K562 (cell line): ENCODE measurements around the gene SHANK1. TPM values are rescaled to one million over a fixed set of nuclear protein-coding genes. Genes with fewer than 3 reads are reported as not detected.

Source experiments
- ATAC-seq: fragments of 200-7000 bp; cut with Tn5 transposase; 3 replicates; pipeline ENCODE4 v1.9.1; 2020; ENCODE audit warnings: moderate library complexity
- BruUV-seq: library from RNA; stranded (reverse); fragments of 400-500 nt; replicated peaks from 2 replicates; lab custom pipeline; 2021; lab: Mats Ljungman, UMichigan
- CTCF ChIA-PET: fragments of 300-600 bp; formaldehyde crosslinking; extraction: SDS; loops from one replicate; lab custom pipeline; 2021; ENCODE audit warnings: low intra/inter-chr PET ratio; lab: Yijun Ruan, JAX
- POLR2A ChIA-PET: fragments of 300-600, 350-650 bp; sonication (Branson Sonifier 250); formaldehyde crosslinking; extraction: SDS; loops from one replicate; lab custom pipeline; 2021; ENCODE audit warnings: antibody characterized with exemption, inconsistent platforms; lab: Yijun Ruan, JAX
- DNase-seq, 4 experiments: peaks; one replicate each; pipeline versions ENCODE4 v3.0.0 to v3.0.0-alpha.2; 2011 to 2018; ENCODE audit warnings: low spot score in 3 of 4, mixed read lengths in 3 of 4; ENCODE audit errors: extremely low read depth in 1 of 4
- FAIRE-seq: peaks from 2 replicates; lab custom pipeline; 2011; peaks lifted over from hg19 to GRCh38; lab: Jason Lieb, UNC
- H2AFZ ChIP-seq: 2 replicates; pipeline ENCODE4 v1.6.0; 2011; ENCODE audit warnings: low read depth, low read length, control low read depth, inconsistent platforms
- H3K27ac ChIP-seq: fragments of 200-600 bp; 3 replicates; pipeline ENCODE4 v1.8.0; 2011; ENCODE audit warnings: low read depth, mild to moderate bottlenecking, control low read depth, inconsistent platforms, low read length, moderate library complexity, mixed read lengths; ENCODE audit errors: extremely low read depth
- H3K27me3 ChIP-seq, 2 experiments: fragments of 300-600 bp in 1 of 2; 2 replicates in 1 of 2; 3 replicates in 1 of 2; pipeline versions ENCODE4 v1.6.0 to v1.8.0; 2011; ENCODE audit warnings: inconsistent platforms in 2 of 2, low read length in 2 of 2, mild to moderate bottlenecking in 1 of 2, mixed read lengths in 1 of 2, moderate library complexity in 1 of 2; ENCODE audit not compliant: control insufficient read depth in 2 of 2, insufficient read depth in 2 of 2
- H3K36me3 ChIP-seq: fragments of 300-600 bp; 3 replicates; pipeline ENCODE4 v1.8.0; 2011; ENCODE audit warnings: mild to moderate bottlenecking, low read length, inconsistent platforms; ENCODE audit not compliant: control insufficient read depth, insufficient read depth
- H3K4me1 ChIP-seq, 2 experiments: fragments of 200-600 bp in 1 of 2; replicated peaks in 1 of 2; 2 replicates in 1 of 2; 3 replicates in 1 of 2; pipeline versions ENCODE4 v1.5.1 to v1.8.0; 2011; ENCODE audit warnings: inconsistent platforms in 2 of 2, low read length in 2 of 2, mild to moderate bottlenecking in 1 of 2, mixed read lengths in 1 of 2, moderate library complexity in 1 of 2; ENCODE audit not compliant: control insufficient read depth in 2 of 2, insufficient read depth in 2 of 2
- H3K4me2 ChIP-seq: 2 replicates; pipeline ENCODE4 v1.6.1; 2011; ENCODE audit warnings: low read length, control low read depth, inconsistent platforms, mixed read lengths; ENCODE audit not compliant: insufficient read depth
- H3K4me3 ChIP-seq: fragments of 200-600 bp; sonication (generic), shearing (Covaris generic); 2 replicates; pipeline ENCODE4 v1.5.1; 2016; ENCODE audit warnings: control low read depth, inconsistent platforms
- H3K79me2 ChIP-seq: fragments of 200-600 bp; 3 replicates; pipeline ENCODE4 v1.8.0; 2011; ENCODE audit warnings: low read length, inconsistent platforms; ENCODE audit not compliant: control insufficient read depth, insufficient read depth
- H3K9ac ChIP-seq, 2 experiments: 2 replicates each; pipeline versions ENCODE4 v1.6.0 to v1.6.1; 2011; ENCODE audit warnings: low read depth in 2 of 2, low read length in 2 of 2, control low read depth in 1 of 2, inconsistent platforms in 1 of 2, mild to moderate bottlenecking in 1 of 2, mixed read lengths in 1 of 2; ENCODE audit not compliant: insufficient read depth in 1 of 2
- H3K9me1 ChIP-seq: one replicate; pipeline ENCODE4 v1.6.0; 2011; ENCODE audit warnings: inconsistent platforms, mild to moderate bottlenecking, low read length, moderate library complexity; ENCODE audit not compliant: control insufficient read depth, insufficient read depth
- H3K9me3 ChIP-seq: replicated peaks from 2 replicates; pipeline ENCODE4 v1.5.1; 2011; ENCODE audit warnings: low read depth, low read length, inconsistent platforms; ENCODE audit not compliant: control insufficient read depth, insufficient read depth
- H4K20me1 ChIP-seq: replicated peaks from 2 replicates; pipeline ENCODE4 v1.6.1; 2011; ENCODE audit warnings: low read length, inconsistent platforms, mixed read lengths; ENCODE audit not compliant: control insufficient read depth, insufficient read depth
- CC2D1A ChIP-seq: fragments of 450-650 bp; IDR thresholded peaks from 2 replicates; pipeline ENCODE4 v1.6.1; 2017; ENCODE audit warnings: mild to moderate bottlenecking
- ETV1 ChIP-seq: fragments of 450-650 bp; conservative IDR thresholded peaks from 2 replicates; pipeline ENCODE4 v1.6.1; 2016; ENCODE audit warnings: missing genetic modification characterization, control low read depth, low read depth, missing compliant biosample characterization
- RBBP5 ChIP-seq: fragments of 200-600 bp; sonication (generic); IDR thresholded peaks from 2 replicates; pipeline ENCODE4 v1.6.1; 2012; ENCODE audit warnings: borderline replicate concordance, mild to moderate bottlenecking, low read length, control low read depth, inconsistent platforms; ENCODE audit not compliant: insufficient read depth, poor library complexity, severe bottlenecking
- SP1 ChIP-seq: sonication (generic); formaldehyde crosslinking; IDR thresholded peaks from 2 replicates; pipeline ENCODE4 v1.8.1; 2022; ENCODE audit warnings: mild to moderate bottlenecking, missing genetic modification reagents
- ZBTB7A ChIP-seq: IDR thresholded peaks from 2 replicates; pipeline ENCODE4 v1.6.1; 2011; ENCODE audit warnings: low read depth, mild to moderate bottlenecking, low read length, moderate library complexity, borderline replicate concordance; ENCODE audit not compliant: control insufficient read depth
- ZNF140 ChIP-seq: fragments of 250-450 bp; sonication (Bioruptor Pico); IDR thresholded peaks from 2 replicates; pipeline ENCODE4 v1.8.0; 2021; ENCODE audit warnings: moderate library complexity, mild to moderate bottlenecking, inconsistent platforms
- ZNF197 ChIP-seq: fragments of 200-800 bp; sonication (Bioruptor generic); IDR thresholded peaks from 2 replicates; pipeline ENCODE4 v1.6.1; 2016; ENCODE audit warnings: low read depth, missing genetic modification characterization, missing compliant biosample characterization
- WGBS: fragments of 100-300 bp; shearing (Covaris generic); methylation state at CpG from one replicate; pipeline ENCODE4 v1.1.6; 2016; ENCODE audit warnings: low coverage, mixed read lengths; ENCODE audit not compliant: insufficient coverage; ENCODE audit errors: missing lambda C conversion rate; 5-methylcytosine and 5-hydroxymethylcytosine counted together
- in situ Hi-C: fragments of 300-500 bp; cut with MboI; formaldehyde crosslinking; loops from 4 replicates; pipeline ENCODE4 v1.15.0; 2018; ENCODE audit warnings: inconsistent platforms, mixed read lengths
- intact Hi-C: fragments of 100-400 bp; cut with micrococcal nuclease; formaldehyde crosslinking; loops from 2 replicates; pipeline ENCODE4 v1.14.2; 2022
- polyA plus RNA-seq, 8 experiments: library from polyadenylated mRNA; depleted of rRNA in 4 of 8; stranded (reverse) in 5 of 8; unstranded in 3 of 8; fragments of >200 nt; fragmentation: Nextera tagmentation in 2 of 8; fragmentation: Illumina TruSeq in 1 of 8; extraction: Ambion mirVana in 2 of 8; extraction: Trizol in 1 of 8; gene quantifications; 2 replicates each; pipeline versions ENCODE4 v1.2.1 to v1.2.3, GENCODE V29; 2011 to 2014; ENCODE audit warnings: inconsistent platforms in 1 of 8, missing spikeins in 1 of 8
- total RNA-seq, 7 experiments: library from RNA; depleted of rRNA in 6 of 7; stranded (reverse); fragments of >200 nt in 6 of 7; fragmentation: Illumina TruSeq in 2 of 7; extraction: Trizol in 2 of 7; gene quantifications; 2 replicates each; pipeline versions ENCODE4 v1.2.1 to v1.2.3, GENCODE V29; 2011 to 2021; ENCODE audit warnings: low replicate concordance in 1 of 7
- TF ChIP-seq, protein P1 (sequence below): fragments of 450-650 bp; IDR thresholded peaks from 2 replicates; pipeline ENCODE4 v1.6.1; 2017; ENCODE audit warnings: mild to moderate bottlenecking, moderate library complexity
- TF ChIP-seq, protein P2 (sequence below): fragments of 450-650 bp; IDR thresholded peaks from 2 replicates; pipeline ENCODE4 v1.6.1; 2017; ENCODE audit warnings: antibody characterized with exemption
- TF ChIP-seq, protein P3 (sequence below), 2 experiments: fragments of 450-650 bp in 1 of 2; sonication (generic) in 1 of 2; formaldehyde crosslinking in 1 of 2; IDR thresholded peaks in 1 of 2; conservative IDR thresholded peaks in 1 of 2; 2 replicates each; pipeline versions ENCODE4 v1.6.1 to v1.8.1; 2016 to 2023; ENCODE audit warnings: mild to moderate bottlenecking in 2 of 2, moderate library complexity in 2 of 2, inconsistent platforms in 1 of 2, missing genetic modification reagents in 1 of 2
- TF ChIP-seq, protein P4 (sequence below): fragments of 450-650 bp; conservative IDR thresholded peaks from 2 replicates; pipeline ENCODE4 v1.6.1; 2016; ENCODE audit warnings: missing genetic modification characterization, low read depth, mild to moderate bottlenecking, control low read depth, missing compliant biosample characterization

Gene SHANK1
- total and polyA plus RNA-seq, 9 of the 15 experiments (the other 6 are each of a cell fraction or from before 2014, with no cell fraction given), result 0.33 to 1.3 (median 0.55) TPM; not detected in 2

DNA sequence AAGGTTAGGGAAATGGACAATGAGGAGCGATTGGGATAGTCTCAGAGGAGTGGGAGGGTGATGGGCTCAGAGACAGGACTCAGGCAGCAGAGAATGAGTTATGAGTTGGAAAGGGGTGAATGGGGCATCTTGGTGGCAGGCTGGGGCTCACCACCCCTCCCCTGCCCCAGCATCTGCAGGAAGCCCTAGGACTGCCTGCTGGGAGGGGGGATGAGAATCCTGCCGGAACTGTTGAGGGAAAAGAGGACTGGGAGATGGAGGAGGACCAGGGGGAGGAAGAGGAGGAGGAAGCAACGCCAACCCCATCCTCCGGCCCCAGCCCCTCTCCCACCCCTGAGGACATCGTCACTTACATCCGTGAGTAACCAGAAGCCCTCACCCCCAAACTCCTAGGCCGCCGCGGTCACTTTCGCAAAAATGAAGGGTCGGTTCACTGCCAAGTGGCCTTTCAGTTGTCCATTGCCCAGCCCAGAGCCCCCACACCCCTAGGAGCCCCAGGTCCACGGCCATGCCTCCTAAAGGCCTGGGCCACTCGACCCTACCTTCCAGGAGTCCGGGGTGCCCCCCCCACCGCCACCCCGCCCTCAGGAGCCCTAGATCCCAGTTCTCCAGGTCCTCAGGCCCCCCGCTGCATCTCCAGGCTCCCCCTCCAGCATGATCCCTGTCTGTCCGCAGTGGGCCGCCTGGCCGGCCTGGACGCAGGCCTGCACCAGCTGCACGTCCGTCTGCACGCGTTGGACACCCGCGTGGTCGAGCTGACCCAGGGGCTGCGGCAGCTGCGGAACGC is 4.3 kb upstream of the SHANK1 start (continued):
- TF ChIP-seq, protein P1, sequence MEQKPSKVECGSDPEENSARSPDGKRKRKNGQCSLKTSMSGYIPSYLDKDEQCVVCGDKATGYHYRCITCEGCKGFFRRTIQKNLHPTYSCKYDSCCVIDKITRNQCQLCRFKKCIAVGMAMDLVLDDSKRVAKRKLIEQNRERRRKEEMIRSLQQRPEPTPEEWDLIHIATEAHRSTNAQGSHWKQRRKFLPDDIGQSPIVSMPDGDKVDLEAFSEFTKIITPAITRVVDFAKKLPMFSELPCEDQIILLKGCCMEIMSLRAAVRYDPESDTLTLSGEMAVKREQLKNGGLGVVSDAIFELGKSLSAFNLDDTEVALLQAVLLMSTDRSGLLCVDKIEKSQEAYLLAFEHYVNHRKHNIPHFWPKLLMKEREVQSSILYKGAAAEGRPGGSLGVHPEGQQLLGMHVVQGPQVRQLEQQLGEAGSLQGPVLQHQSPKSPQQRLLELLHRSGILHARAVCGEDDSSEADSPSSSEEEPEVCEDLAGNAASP, result no peak
- no peak for TF ChIP-seq ZNF197 (CRISPR knock-in tag)

DNA sequence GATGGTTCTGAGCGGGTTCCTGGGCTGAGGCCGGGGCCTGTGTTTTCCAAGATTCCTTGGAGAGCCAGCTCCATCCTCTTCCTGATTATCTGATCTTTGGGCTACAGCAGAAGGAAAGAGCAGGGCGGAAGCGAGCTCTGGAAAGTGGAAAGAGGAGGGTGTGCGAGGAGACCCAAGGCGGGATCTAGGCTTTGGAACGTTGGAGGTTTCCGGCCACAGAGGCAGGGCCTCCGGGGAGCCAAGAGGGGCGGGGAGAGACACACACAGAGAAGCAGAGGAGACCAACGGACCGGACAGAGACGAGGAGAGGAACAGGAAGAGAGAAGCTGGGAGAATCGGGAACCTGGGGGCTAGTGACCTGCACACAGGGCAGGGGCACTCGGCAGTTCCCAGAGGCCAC is 3.5 kb upstream of the SHANK1 start, which contains the start of gene CLEC11A:
Gene CLEC11A, plus strand, starts transcription at position 296 of the 400 bp plus-strand sequence. CDS start 162 bp downstream, outside the sequence.
- Histone ChIP-seq H3K9me1 (no peaks in the 10 kb centered on the region), H3K27ac (peak within 1 kb of the TSS; percentile 75), H3K9ac (peak within 1 kb of the TSS; percentile 75 to 94; a peak in 3 of 4 replicates), H4K20me1 (peaks cover 5% of the 10 kb centered on the region; the same call in 1 of the 2 replicates), H3K4me2 (peak within 1 kb of the TSS; percentile 89), H3K4me3 (peak within 1 kb of the TSS; percentile 59), H3K4me1 (peaks cover 32 to 76% of the 10 kb centered on the region in 2 experiments), H2AFZ (peak within 1 kb of the TSS; percentile 94), H3K79me2 (peaks cover 26% of the 10 kb centered on the region), H3K9me3 (no peaks in the 10 kb centered on the region), H3K36me3 (peaks cover 4% of the 10 kb centered on the region; the same call in 1 of the 3 replicates), H3K27me3 (no peaks in the 10 kb centered on the region)
- intact Hi-C loops, result no loop called here
- DNase-seq (peak in 1 of 4 experiments; percentile 50), ATAC-seq (no peak), FAIRE-seq (peak; percentile 40)
- BruUV-seq, result no TSS peak
- WGBS, result 22% methylated on average over 9 of the region's 15 CpGs
- in situ Hi-C loops, result no loop called here
- ChIA-PET POLR2A (interaction anchor here (0.7 to 1.5 kb wide), 3 partner anchors 54 to 457 kb away, joined by 3 to 4 read pairs (median 3); no protein-coding TSS in a partner anchor), CTCF (interaction anchor here (1.2 to 4.5 kb wide), 2 partner anchors 60 to 198 kb away, joined by 4 to 91 read pairs; no protein-coding TSS in a partner anchor)
- TF ChIP-seq, protein P2, sequence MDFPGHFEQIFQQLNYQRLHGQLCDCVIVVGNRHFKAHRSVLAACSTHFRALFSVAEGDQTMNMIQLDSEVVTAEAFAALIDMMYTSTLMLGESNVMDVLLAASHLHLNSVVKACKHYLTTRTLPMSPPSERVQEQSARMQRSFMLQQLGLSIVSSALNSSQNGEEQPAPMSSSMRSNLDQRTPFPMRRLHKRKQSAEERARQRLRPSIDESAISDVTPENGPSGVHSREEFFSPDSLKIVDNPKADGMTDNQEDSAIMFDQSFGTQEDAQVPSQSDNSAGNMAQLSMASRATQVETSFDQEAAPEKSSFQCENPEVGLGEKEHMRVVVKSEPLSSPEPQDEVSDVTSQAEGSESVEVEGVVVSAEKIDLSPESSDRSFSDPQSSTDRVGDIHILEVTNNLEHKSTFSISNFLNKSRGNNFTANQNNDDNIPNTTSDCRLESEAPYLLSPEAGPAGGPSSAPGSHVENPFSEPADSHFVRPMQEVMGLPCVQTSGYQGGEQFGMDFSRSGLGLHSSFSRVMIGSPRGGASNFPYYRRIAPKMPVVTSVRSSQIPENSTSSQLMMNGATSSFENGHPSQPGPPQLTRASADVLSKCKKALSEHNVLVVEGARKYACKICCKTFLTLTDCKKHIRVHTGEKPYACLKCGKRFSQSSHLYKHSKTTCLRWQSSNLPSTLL, result 0 out of 2 replicates have a peak, but pooled peaks have one; percentile 48
- TF ChIP-seq ETV1 (tag) (0 out of 2 replicates have a peak, but pooled peaks have one; percentile 30), ZNF140 (no peak), RBBP5 (peak; percentile 15), CC2D1A (peak; percentile 70; the same call in 1 of the 2 replicates), ZBTB7A (0 out of 2 replicates have a peak, but pooled peaks have one; percentile 17), SP1 (0 out of 2 replicates have a peak, but pooled peaks have one; percentile 34)
- TF ChIP-seq, protein P3, sequence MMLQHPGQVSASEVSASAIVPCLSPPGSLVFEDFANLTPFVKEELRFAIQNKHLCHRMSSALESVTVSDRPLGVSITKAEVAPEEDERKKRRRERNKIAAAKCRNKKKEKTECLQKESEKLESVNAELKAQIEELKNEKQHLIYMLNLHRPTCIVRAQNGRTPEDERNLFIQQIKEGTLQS (IDR thresholded peaks at IDR 0.05), result no peak
- TF ChIP-seq, protein P3 (CRISPR knock-in tag; conservative IDR thresholded peaks at IDR 0.05), result no peak
- TF ChIP-seq, protein P4, sequence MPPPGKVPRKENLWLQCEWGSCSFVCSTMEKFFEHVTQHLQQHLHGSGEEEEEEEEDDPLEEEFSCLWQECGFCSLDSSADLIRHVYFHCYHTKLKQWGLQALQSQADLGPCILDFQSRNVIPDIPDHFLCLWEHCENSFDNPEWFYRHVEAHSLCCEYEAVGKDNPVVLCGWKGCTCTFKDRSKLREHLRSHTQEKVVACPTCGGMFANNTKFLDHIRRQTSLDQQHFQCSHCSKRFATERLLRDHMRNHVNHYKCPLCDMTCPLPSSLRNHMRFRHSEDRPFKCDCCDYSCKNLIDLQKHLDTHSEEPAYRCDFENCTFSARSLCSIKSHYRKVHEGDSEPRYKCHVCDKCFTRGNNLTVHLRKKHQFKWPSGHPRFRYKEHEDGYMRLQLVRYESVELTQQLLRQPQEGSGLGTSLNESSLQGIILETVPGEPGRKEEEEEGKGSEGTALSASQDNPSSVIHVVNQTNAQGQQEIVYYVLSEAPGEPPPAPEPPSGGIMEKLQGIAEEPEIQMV (tag), result peak; percentile 87
